Upper lobe of left lung (tissue), 4 donors: Measurements from ENCODE around the gene GPR150.
"Not testable (repeated sequence)": the region's sequence is repeated elsewhere in the genome, so short reads cannot be mapped to it uniquely, and the experiment has no call there.

Experiments
- EP300 ChIP-seq, 4 donors: sonication (generic); formaldehyde crosslinking; IDR thresholded peaks; one replicate each; pipeline ENCODE4 v1.5.1; 2017; ENCODE audit warnings: antibody characterized with exemption in 4 of 4, control low read depth in 2 of 4
- POLR2A ChIP-seq, 4 donors: fragments of 450-650 bp; IDR thresholded peaks; one replicate each; pipeline ENCODE4 v1.5.1; 2016 to 2017; ENCODE audit warnings: antibody characterized with exemption in 4 of 4, mild to moderate bottlenecking in 2 of 4
- POLR2AphosphoS5 ChIP-seq, 2 donors: sonication (generic); formaldehyde crosslinking; IDR thresholded peaks; one replicate each; pipeline ENCODE4 v1.5.1; 2017; ENCODE audit warnings: antibody characterized with exemption in 2 of 2
- TF ChIP-seq, protein P1 (sequence below), 6 experiments: fragments of 450-650 bp in 4 of 6; fragments of 200-600 bp in 2 of 6; sonication (generic) in 2 of 6; IDR thresholded peaks; one replicate each; pipeline ENCODE4 v1.5.1; 2016 to 2019; ENCODE audit warnings: antibody characterized with exemption in 6 of 6

DNA sequence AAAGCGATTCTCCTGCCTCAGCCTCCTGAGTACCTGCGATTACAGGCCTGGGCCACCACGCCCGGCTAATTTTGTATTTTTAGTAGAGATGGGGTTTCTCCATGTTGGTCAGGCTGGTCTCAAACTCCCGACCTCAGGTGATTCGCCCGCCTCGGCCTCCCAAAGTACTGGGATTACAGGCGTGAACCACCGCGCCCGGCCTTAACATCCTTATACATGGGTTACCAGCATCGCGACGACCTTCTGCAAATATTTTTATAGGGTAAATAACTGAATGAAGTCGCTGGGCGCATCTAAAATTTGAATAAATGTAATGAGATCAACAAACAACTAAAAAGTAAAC, 26.3 kb downstream of the GPR150 start:
- TF ChIP-seq, protein P1, sequence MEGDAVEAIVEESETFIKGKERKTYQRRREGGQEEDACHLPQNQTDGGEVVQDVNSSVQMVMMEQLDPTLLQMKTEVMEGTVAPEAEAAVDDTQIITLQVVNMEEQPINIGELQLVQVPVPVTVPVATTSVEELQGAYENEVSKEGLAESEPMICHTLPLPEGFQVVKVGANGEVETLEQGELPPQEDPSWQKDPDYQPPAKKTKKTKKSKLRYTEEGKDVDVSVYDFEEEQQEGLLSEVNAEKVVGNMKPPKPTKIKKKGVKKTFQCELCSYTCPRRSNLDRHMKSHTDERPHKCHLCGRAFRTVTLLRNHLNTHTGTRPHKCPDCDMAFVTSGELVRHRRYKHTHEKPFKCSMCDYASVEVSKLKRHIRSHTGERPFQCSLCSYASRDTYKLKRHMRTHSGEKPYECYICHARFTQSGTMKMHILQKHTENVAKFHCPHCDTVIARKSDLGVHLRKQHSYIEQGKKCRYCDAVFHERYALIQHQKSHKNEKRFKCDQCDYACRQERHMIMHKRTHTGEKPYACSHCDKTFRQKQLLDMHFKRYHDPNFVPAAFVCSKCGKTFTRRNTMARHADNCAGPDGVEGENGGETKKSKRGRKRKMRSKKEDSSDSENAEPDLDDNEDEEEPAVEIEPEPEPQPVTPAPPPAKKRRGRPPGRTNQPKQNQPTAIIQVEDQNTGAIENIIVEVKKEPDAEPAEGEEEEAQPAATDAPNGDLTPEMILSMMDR (IDR thresholded peaks at IDR 0.05) = not testable (repeated sequence)
- not testable (repeated sequence) for TF ChIP-seq POLR2A, POLR2AphosphoS5, EP300 (IDR thresholded peaks at IDR 0.05)
